IMR-90 (cell line): ENCODE measurements around the gene CRLF1. TPM values are rescaled to one million over a fixed set of nuclear protein-coding genes. Genes with fewer than 3 reads are reported as not detected.

Experiments
- ATAC-seq: fragments of 200-7000 bp; cut with Tn5 transposase; 2 replicates; pipeline ENCODE4 v1.9.1; 2020; ENCODE audit warnings: low read depth, mild to moderate bottlenecking, moderate library complexity
- BruUV-seq: library from RNA; stranded (reverse); fragments of 400-500 nt; replicated peaks from 2 replicates; lab custom pipeline; 2021; lab: Mats Ljungman, UMichigan
- CTCF ChIA-PET: fragments of 300-600 bp; formaldehyde crosslinking; extraction: SDS; loops from one replicate; lab custom pipeline; 2021; ENCODE audit warnings: antibody characterized with exemption; lab: Yijun Ruan, JAX
- POLR2A ChIA-PET: fragments of 300-600 bp; sonication (Branson Sonifier 250); formaldehyde crosslinking; loops from one replicate; lab custom pipeline; 2022; ENCODE audit warnings: antibody characterized with exemption; ENCODE audit not compliant: unreplicated experiment; lab: Charles Lee
- DNase-seq: peaks from one replicate; pipeline ENCODE4 v3.0.0; 2013
- H2AFZ ChIP-seq: replicated peaks from 2 replicates; pipeline ENCODE3; 2013; ENCODE audit warnings: low read length, mild to moderate bottlenecking; ENCODE audit not compliant: poor library complexity
- H2AK5ac ChIP-seq: 2 replicates; pipeline ENCODE4 v1.6.1; 2013; ENCODE audit warnings: low read depth, low read length, inconsistent platforms
- H2AK9ac ChIP-seq: replicated peaks from 2 replicates; pipeline ENCODE3; 2013; ENCODE audit warnings: mild to moderate bottlenecking, low read depth, low read length, moderate library complexity; ENCODE audit not compliant: poor library complexity
- H2BK120ac ChIP-seq: 2 replicates; pipeline ENCODE4 v1.6.1; 2013; ENCODE audit warnings: low read depth, low read length, inconsistent platforms
- H2BK15ac ChIP-seq: 3 replicates; pipeline ENCODE4 v1.6.1; 2013; ENCODE audit warnings: low read depth, low read length, inconsistent platforms
- H2BK20ac ChIP-seq: 2 replicates; pipeline ENCODE4 v1.6.1; 2013; ENCODE audit warnings: low read depth, mild to moderate bottlenecking, inconsistent platforms, low read length, moderate library complexity
- H2BK5ac ChIP-seq: 2 replicates; pipeline ENCODE4 v1.6.1; 2013; ENCODE audit warnings: mild to moderate bottlenecking, low read depth, low read length, inconsistent platforms; ENCODE audit not compliant: poor library complexity, severe bottlenecking
- H3K14ac ChIP-seq: replicated peaks from 2 replicates; pipeline ENCODE4 v1.6.1; 2013; ENCODE audit warnings: low read depth, low read length, inconsistent platforms
- H3K18ac ChIP-seq: 2 replicates; pipeline ENCODE4 v1.6.1; 2013; ENCODE audit warnings: low read depth, low read length, control low read depth
- H3K23ac ChIP-seq: 2 replicates; pipeline ENCODE4 v1.6.1; 2013; ENCODE audit warnings: low read depth, low read length, inconsistent platforms
- H3K27ac ChIP-seq: 2 replicates; pipeline ENCODE4 v1.5.1; 2013; ENCODE audit warnings: mild to moderate bottlenecking, control low read depth, low read length; ENCODE audit not compliant: insufficient read depth
- H3K27me3 ChIP-seq: 2 replicates; pipeline ENCODE4 v1.6.1; 2013; ENCODE audit warnings: low read length; ENCODE audit not compliant: control insufficient read depth, insufficient read depth
- H3K36me3 ChIP-seq: 2 replicates; pipeline ENCODE4 v1.6.1; 2013; ENCODE audit warnings: low read length, mixed read lengths; ENCODE audit not compliant: control insufficient read depth, insufficient read depth
- H3K4ac ChIP-seq: 2 replicates; pipeline ENCODE4 v1.6.1; 2013; ENCODE audit warnings: low read depth, low read length, inconsistent platforms
- H3K4me1 ChIP-seq: 2 replicates; pipeline ENCODE4 v1.6.1; 2013; ENCODE audit warnings: low read length, mixed read lengths; ENCODE audit not compliant: control insufficient read depth, insufficient read depth
- H3K4me2 ChIP-seq: 2 replicates; pipeline ENCODE4 v1.6.1; 2013; ENCODE audit warnings: low read depth, mild to moderate bottlenecking, control low read depth, low read length, moderate library complexity
- H3K4me3 ChIP-seq: 2 replicates; pipeline ENCODE4 v1.5.1; 2013; ENCODE audit warnings: low read depth, mild to moderate bottlenecking, control low read depth, low read length, moderate library complexity; ENCODE audit not compliant: insufficient read depth
- H3K56ac ChIP-seq: 2 replicates; pipeline ENCODE4 v1.6.1; 2013; ENCODE audit warnings: low read length, inconsistent platforms; ENCODE audit not compliant: insufficient read depth; ENCODE audit errors: extremely low read depth
- H3K79me1 ChIP-seq, 2 experiments: 2 replicates each; pipeline ENCODE4 v1.6.1; 2013; ENCODE audit warnings: low read length in 2 of 2, inconsistent platforms in 1 of 2, low read depth in 1 of 2
- H3K9ac ChIP-seq: 2 replicates; pipeline ENCODE4 v1.6.1; 2013; ENCODE audit warnings: low read depth, low read length, control low read depth
- H3K9me1 ChIP-seq: 2 replicates; pipeline ENCODE4 v1.6.1; 2013; ENCODE audit warnings: low read length, inconsistent platforms; ENCODE audit not compliant: insufficient read depth
- H3K9me3 ChIP-seq: 2 replicates; pipeline ENCODE4 v1.6.1; 2013; ENCODE audit warnings: low read length; ENCODE audit not compliant: control insufficient read depth, insufficient read depth
- H4K20me1 ChIP-seq: 2 replicates; pipeline ENCODE4 v1.6.1; 2013; ENCODE audit warnings: low read length, inconsistent platforms; ENCODE audit not compliant: insufficient read depth
- H4K5ac ChIP-seq: 2 replicates; pipeline ENCODE4 v1.6.1; 2013; ENCODE audit warnings: mild to moderate bottlenecking, low read depth, low read length, control low read depth
- H4K8ac ChIP-seq, 2 experiments: 2 replicates each; pipeline ENCODE4 v1.6.1; 2013; ENCODE audit warnings: low read depth in 2 of 2, low read length in 2 of 2, control low read depth in 1 of 2, inconsistent platforms in 1 of 2
- H4K91ac ChIP-seq: 2 replicates; pipeline ENCODE4 v1.6.1; 2013; ENCODE audit warnings: low read depth, low read length, inconsistent platforms; ENCODE audit not compliant: insufficient read depth
- BHLHE40 ChIP-seq: fragments of 150-350 bp; IDR thresholded peaks from 2 replicates; pipeline ENCODE4 v1.6.1; 2016; ENCODE audit warnings: mild to moderate bottlenecking, low read depth, low read length
- CHD1 ChIP-seq: IDR thresholded peaks from 2 replicates; pipeline ENCODE4 v1.6.1; 2012; ENCODE audit warnings: low read depth, low read length, improper control_type of control experiment
- FOS ChIP-seq: fragments of 150-350 bp; IDR thresholded peaks from 2 replicates; pipeline ENCODE4 v1.6.1; 2016; ENCODE audit warnings: low read depth, low read length
- MAFK ChIP-seq: IDR thresholded peaks from 2 replicates; pipeline ENCODE4 v1.6.1; 2012; ENCODE audit warnings: low read depth, low read length, improper control_type of control experiment
- MAZ ChIP-seq: IDR thresholded peaks from 2 replicates; pipeline ENCODE4 v1.6.1; 2012; ENCODE audit warnings: low read depth, mild to moderate bottlenecking, low read length, improper control_type of control experiment, moderate library complexity, borderline replicate concordance
- MXI1 ChIP-seq: IDR thresholded peaks from 2 replicates; pipeline ENCODE4 v1.6.1; 2012; ENCODE audit warnings: low read depth, mild to moderate bottlenecking, low read length, moderate library complexity, borderline replicate concordance
- NFE2L2 ChIP-seq: fragments of 150-350 bp; IDR thresholded peaks from 2 replicates; pipeline ENCODE4 v1.6.1; 2016; ENCODE audit warnings: low read depth, mild to moderate bottlenecking, low read length
- RAD21 ChIP-seq: IDR thresholded peaks from 2 replicates; pipeline ENCODE4 v1.6.1; 2012; ENCODE audit warnings: low read length, improper control_type of control experiment
- RCOR1 ChIP-seq: IDR thresholded peaks from 2 replicates; pipeline ENCODE4 v1.6.1; 2012; ENCODE audit warnings: mild to moderate bottlenecking, low read length, improper control_type of control experiment; ENCODE audit not compliant: insufficient replicate concordance
- RFX5 ChIP-seq: IDR thresholded peaks from 2 replicates; pipeline ENCODE4 v1.8.0; 2012; ENCODE audit warnings: low read depth, mild to moderate bottlenecking, low read length, moderate library complexity
- SMC3 ChIP-seq: fragments of 150-350 bp; IDR thresholded peaks from 2 replicates; pipeline ENCODE4 v1.6.1; 2016; ENCODE audit warnings: low read depth, mild to moderate bottlenecking, antibody characterized with exemption, low read length, moderate library complexity
- WGBS, 2 experiments: methylation state at CpG; one replicate each; pipeline versions ENCODE4 v1.1.5 to v1.1.7; 2013; ENCODE audit warnings: missing lambda C conversion rate in 2 of 2; ENCODE audit not compliant: insufficient read length in 1 of 2; ENCODE audit errors: extremely low coverage in 2 of 2; 5-methylcytosine and 5-hydroxymethylcytosine counted together
- dilution Hi-C: fragments of 300-500 bp; cut with HindIII; formaldehyde crosslinking; loops from one replicate; pipeline ENCODE4 v1.14.3; 2018; ENCODE audit warnings: low sequenced_read_pairs; ENCODE audit not compliant: unreplicated experiment
- in situ Hi-C: fragments of 300-500 bp; cut with MboI; formaldehyde crosslinking; loops from 3 replicates; pipeline ENCODE4 v1.14.3; 2019; ENCODE audit warnings: low sequenced_read_pairs, inconsistent platforms, mixed read lengths
- intact Hi-C: fragments of 100-400 bp; cut with micrococcal nuclease; formaldehyde crosslinking; loops from 2 replicates; pipeline ENCODE4 v1.10.0; 2022
- polyA plus RNA-seq, 3 experiments: library from polyadenylated mRNA; depleted of rRNA; stranded (reverse); fragments of >200 nt; gene quantifications; 2 replicates each; pipeline ENCODE4 v1.2.3, GENCODE V29; 2012; ENCODE audit warnings: low replicate concordance in 1 of 3
- total RNA-seq: library from RNA; depleted of rRNA; stranded (reverse); fragments of >200 nt; gene quantifications from 2 replicates; pipeline ENCODE4 v1.2.3, GENCODE V29; 2012
- TF ChIP-seq, protein P1 (sequence below): fragments of 150-350 bp; IDR thresholded peaks from 2 replicates; pipeline ENCODE4 v1.6.1; 2016; ENCODE audit warnings: low read depth, mild to moderate bottlenecking, low read length, moderate library complexity, borderline replicate concordance
- TF ChIP-seq, protein P2 (sequence below): fragments of 150-350 bp; IDR thresholded peaks from 2 replicates; pipeline ENCODE4 v1.6.1; 2017; ENCODE audit warnings: mild to moderate bottlenecking, antibody characterized with exemption, low read length, low read depth
- TF ChIP-seq, protein P3 (sequence below): conservative IDR thresholded peaks from 2 replicates; pipeline ENCODE4 v1.5.1; 2012; ENCODE audit warnings: mild to moderate bottlenecking, low read depth, low read length, improper control_type of control experiment

CRLF1 gene
- total and polyA plus RNA-seq, 2 of the 4 experiments (the other 2 are of a cell fraction) = 0.18 to 3.1 TPM

DNA sequence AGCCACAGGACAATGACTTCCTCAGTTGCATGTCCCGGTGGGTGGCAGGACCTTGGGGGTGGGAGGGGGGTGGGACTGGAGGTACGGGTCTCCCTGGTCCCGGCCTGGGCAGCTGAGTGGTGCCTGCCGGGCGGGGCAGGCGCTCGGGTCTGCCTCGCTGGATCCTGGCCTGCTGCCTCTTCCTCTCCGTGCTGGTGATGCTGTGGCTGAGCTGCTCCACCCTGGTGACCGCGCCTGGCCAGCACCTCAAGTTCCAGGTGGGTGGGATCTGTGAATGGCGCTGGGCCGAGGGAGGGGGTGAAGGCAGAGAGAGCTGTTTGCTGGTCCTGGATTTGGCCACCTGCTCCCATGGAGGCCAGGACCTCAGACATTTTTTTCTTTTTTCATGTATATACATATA is 11.6 kb upstream of the CRLF1 start:
- in situ Hi-C loops (no loop called here), intact Hi-C loops (no loop called here), dilution Hi-C loops (no loop called here)
- Histone ChIP-seq H3K18ac (no peak overlapping the region), H4K8ac (no peak overlapping the region), H3K4ac (no peak overlapping the region), H2AK9ac (no peak overlapping the region), H4K20me1 (no peaks in the 10 kb centered on the region), H3K9me1 (no peaks in the 10 kb centered on the region), H3K23ac (no peak overlapping the region), H3K4me2 (no peak overlapping the region), H2BK5ac (no peak overlapping the region), H3K79me1 (no peaks in the 10 kb centered on the region), H3K14ac (no peak overlapping the region), H4K5ac (no peak overlapping the region), H2BK20ac (no peak overlapping the region), H3K56ac (no peak overlapping the region), H3K4me3 (no peak overlapping the region), H3K27ac (no peak overlapping the region), H3K9ac (no peak overlapping the region), H3K4me1 (peaks cover 2% of the 10 kb centered on the region; the same call in 1 of the 2 replicates), H3K27me3 (peaks cover 12% of the 10 kb centered on the region), H2BK15ac (no peak overlapping the region), H3K36me3 (no peaks in the 10 kb centered on the region), H2AK5ac (no peak overlapping the region), H2AFZ (no peak overlapping the region), H3K9me3 (peaks cover 4% of the 10 kb centered on the region; the same call in 1 of the 2 replicates), H4K91ac (no peak overlapping the region), H2BK120ac (no peak overlapping the region)
- no peak for TF ChIP-seq MAFK
- TF ChIP-seq SMC3 = no peak
- TF ChIP-seq MAZ = no peak
- no peak for TF ChIP-seq RCOR1
- no peak for TF ChIP-seq CHD1
- TF ChIP-seq RAD21 = no peak
- no peak for TF ChIP-seq NFE2L2
- TF ChIP-seq, protein P1, sequence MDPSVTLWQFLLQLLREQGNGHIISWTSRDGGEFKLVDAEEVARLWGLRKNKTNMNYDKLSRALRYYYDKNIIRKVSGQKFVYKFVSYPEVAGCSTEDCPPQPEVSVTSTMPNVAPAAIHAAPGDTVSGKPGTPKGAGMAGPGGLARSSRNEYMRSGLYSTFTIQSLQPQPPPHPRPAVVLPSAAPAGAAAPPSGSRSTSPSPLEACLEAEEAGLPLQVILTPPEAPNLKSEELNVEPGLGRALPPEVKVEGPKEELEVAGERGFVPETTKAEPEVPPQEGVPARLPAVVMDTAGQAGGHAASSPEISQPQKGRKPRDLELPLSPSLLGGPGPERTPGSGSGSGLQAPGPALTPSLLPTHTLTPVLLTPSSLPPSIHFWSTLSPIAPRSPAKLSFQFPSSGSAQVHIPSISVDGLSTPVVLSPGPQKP = no peak
- no peak for TF ChIP-seq RFX5
- no peak for TF ChIP-seq MXI1
- TF ChIP-seq, protein P2, sequence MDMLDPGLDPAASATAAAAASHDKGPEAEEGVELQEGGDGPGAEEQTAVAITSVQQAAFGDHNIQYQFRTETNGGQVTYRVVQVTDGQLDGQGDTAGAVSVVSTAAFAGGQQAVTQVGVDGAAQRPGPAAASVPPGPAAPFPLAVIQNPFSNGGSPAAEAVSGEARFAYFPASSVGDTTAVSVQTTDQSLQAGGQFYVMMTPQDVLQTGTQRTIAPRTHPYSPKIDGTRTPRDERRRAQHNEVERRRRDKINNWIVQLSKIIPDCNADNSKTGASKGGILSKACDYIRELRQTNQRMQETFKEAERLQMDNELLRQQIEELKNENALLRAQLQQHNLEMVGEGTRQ = no peak
- no peak for TF ChIP-seq BHLHE40
- TF ChIP-seq, protein P3, sequence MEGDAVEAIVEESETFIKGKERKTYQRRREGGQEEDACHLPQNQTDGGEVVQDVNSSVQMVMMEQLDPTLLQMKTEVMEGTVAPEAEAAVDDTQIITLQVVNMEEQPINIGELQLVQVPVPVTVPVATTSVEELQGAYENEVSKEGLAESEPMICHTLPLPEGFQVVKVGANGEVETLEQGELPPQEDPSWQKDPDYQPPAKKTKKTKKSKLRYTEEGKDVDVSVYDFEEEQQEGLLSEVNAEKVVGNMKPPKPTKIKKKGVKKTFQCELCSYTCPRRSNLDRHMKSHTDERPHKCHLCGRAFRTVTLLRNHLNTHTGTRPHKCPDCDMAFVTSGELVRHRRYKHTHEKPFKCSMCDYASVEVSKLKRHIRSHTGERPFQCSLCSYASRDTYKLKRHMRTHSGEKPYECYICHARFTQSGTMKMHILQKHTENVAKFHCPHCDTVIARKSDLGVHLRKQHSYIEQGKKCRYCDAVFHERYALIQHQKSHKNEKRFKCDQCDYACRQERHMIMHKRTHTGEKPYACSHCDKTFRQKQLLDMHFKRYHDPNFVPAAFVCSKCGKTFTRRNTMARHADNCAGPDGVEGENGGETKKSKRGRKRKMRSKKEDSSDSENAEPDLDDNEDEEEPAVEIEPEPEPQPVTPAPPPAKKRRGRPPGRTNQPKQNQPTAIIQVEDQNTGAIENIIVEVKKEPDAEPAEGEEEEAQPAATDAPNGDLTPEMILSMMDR = no peak
- TF ChIP-seq FOS = no peak
- no peak for ATAC-seq
- DNase-seq = no peak
- no TSS peak for BruUV-seq
- ChIA-PET CTCF (interaction anchor here (0.9 kb wide), 1 partner anchor 229 kb away, joined by 3 read pairs; no protein-coding TSS in a partner anchor), POLR2A (no interaction called here)
- 100% methylated on average over 1 of the region's 13 CpGs; no CpG with 5 or more reads in 1 of the 2 experiments for WGBS, 2 experiments
